Nucleus accumbens (tissue), 56 donors: ENCODE results near the gene ANKRD50.

Experiments
- DNase-seq, 56 donors: peaks; one replicate each; lab custom pipeline; 2025; lab: John Stamatoyannopoulos, UW

The ANKRD50 gene

GRCh38 chr4:124710911-124711310 is 1.6 kb downstream of the ANKRD50 start:
- no peak for DNase-seq

GRCh38 chr4:124710015-124710741 is 2.4 kb downstream of the ANKRD50 start:
- DNase-seq = peak in 2 of 56 donors; percentile 1

GRCh38 chr4:124708517-124709300 is 3.8 kb downstream of the ANKRD50 start:
- DNase-seq = no peak

- no peak for DNase-seq
These were observed 7.1 kb downstream of the ANKRD50 start for GRCh38 chr4:124705393-124705792.

GRCh38 chr4:124703154-124703553 is 9.4 kb downstream of the ANKRD50 start:
- no peak for DNase-seq

- DNase-seq = no peak
These were observed 15.1 kb downstream of the ANKRD50 start for GRCh38 chr4:124697441-124697840.

- DNase-seq = no peak
These were observed 16.4 kb downstream of the ANKRD50 start for GRCh38 chr4:124696182-124696581.

GRCh38 chr4:124694946-124695598 is 17.5 kb downstream of the ANKRD50 start:
- no peak for DNase-seq

GRCh38 chr4:124694306-124694705 is 18.2 kb downstream of the ANKRD50 start:
- no peak for DNase-seq

- no peak for DNase-seq
These were observed 20.7 kb downstream of the ANKRD50 start for GRCh38 chr4:124691801-124692200.

- DNase-seq = no peak
These were observed 26.3 kb downstream of the ANKRD50 start for GRCh38 chr4:124686279-124686678.

- no peak for DNase-seq
These were observed 26.7 kb downstream of the ANKRD50 start for GRCh38 chr4:124685851-124686250.

- no peak for DNase-seq
These were observed 28.2 kb downstream of the ANKRD50 start for GRCh38 chr4:124684301-124684700.

- no peak for DNase-seq
These were observed 30.1 kb downstream of the ANKRD50 start for GRCh38 chr4:124682384-124682783.

GRCh38 chr4:124666496-124666895 is 46.0 kb downstream of the ANKRD50 start:
- DNase-seq = no peak

- DNase-seq = no peak
These were observed 53.7 kb downstream of the ANKRD50 start for GRCh38 chr4:124658795-124659194.

GRCh38 chr4:124650614-124651013 is 61.9 kb downstream of the ANKRD50 start:
- no peak for DNase-seq

- no peak for DNase-seq
These were observed 64.9 kb downstream of the ANKRD50 start for GRCh38 chr4:124647599-124647998.

GRCh38 chr4:124644621-124645020 is 67.9 kb downstream of the ANKRD50 start:
- no peak for DNase-seq

GRCh38 chr4:124642846-124643245 is 69.7 kb downstream of the ANKRD50 start:
- DNase-seq = no peak

GRCh38 chr4:124641715-124642381 is 70.7 kb downstream of the ANKRD50 start:
- no peak for DNase-seq
